H9 (cell line): Measurements from ENCODE around the gene FCMR. TPM values are rescaled to one million over a fixed set of nuclear protein-coding genes. Genes with fewer than 3 reads are reported as not detected.
A peak's percentile ranks its signal among the peaks of the same experiment; 100 is the strongest.

ENCODE experiments used
- DNase-seq: peaks from one replicate; pipeline ENCODE4 v3.0.0-alpha.2; 2017
- H2AFZ ChIP-seq: one replicate; pipeline ENCODE4 v1.6.1; 2013; ENCODE audit warnings: mild to moderate bottlenecking, low read length, control low read depth, moderate library complexity
- H2AK5ac ChIP-seq: 2 replicates; pipeline ENCODE4 v1.6.1; 2013; ENCODE audit warnings: low read length, control low read depth, mixed read lengths; ENCODE audit not compliant: insufficient read length
- H2BK120ac ChIP-seq: one replicate; pipeline ENCODE4 v1.6.1; 2013; ENCODE audit warnings: low read depth, mild to moderate bottlenecking, low read length, control low read depth, inconsistent platforms; ENCODE audit not compliant: poor library complexity, severe bottlenecking
- H2BK12ac ChIP-seq: 2 replicates; pipeline ENCODE4 v1.6.1; 2013; ENCODE audit warnings: low read length, control low read depth, mixed read lengths, low read depth; ENCODE audit not compliant: insufficient read length
- H2BK15ac ChIP-seq: 2 replicates; pipeline ENCODE4 v1.6.1; 2013; ENCODE audit warnings: low read depth, low read length, control low read depth
- H2BK20ac ChIP-seq: one replicate; pipeline ENCODE4 v1.6.1; 2013; ENCODE audit warnings: low read depth, mild to moderate bottlenecking, low read length, control low read depth, inconsistent platforms; ENCODE audit not compliant: poor library complexity, severe bottlenecking
- H2BK5ac ChIP-seq: 2 replicates; pipeline ENCODE4 v1.6.1; 2013; ENCODE audit warnings: low read length, control low read depth, mixed read lengths; ENCODE audit not compliant: insufficient read length
- H3K14ac ChIP-seq: 2 replicates; pipeline ENCODE4 v1.6.1; 2013; ENCODE audit warnings: low read length, control low read depth; ENCODE audit not compliant: insufficient read depth
- H3K18ac ChIP-seq: 2 replicates; pipeline ENCODE4 v1.6.1; 2013; ENCODE audit warnings: low read depth, mild to moderate bottlenecking, mixed read lengths, low read length, control low read depth; ENCODE audit not compliant: insufficient read length
- H3K23ac ChIP-seq: 2 replicates; pipeline ENCODE4 v1.6.1; 2013; ENCODE audit warnings: low read length, control low read depth, mixed read lengths, low read depth; ENCODE audit not compliant: insufficient read length
- H3K23me2 ChIP-seq: 2 replicates; pipeline ENCODE4 v1.6.1; 2013; ENCODE audit warnings: low read depth, mild to moderate bottlenecking, mixed read lengths, low read length, control low read depth; ENCODE audit not compliant: insufficient read length, poor library complexity, severe bottlenecking
- H3K27ac ChIP-seq: 2 replicates; pipeline ENCODE4 v1.5.1; 2013; ENCODE audit warnings: low read length, control low read depth, mixed read lengths, low read depth; ENCODE audit not compliant: insufficient read length
- H3K27me3 ChIP-seq: 2 replicates; pipeline ENCODE4 v1.6.1; 2013; ENCODE audit warnings: low read length, control low read depth, inconsistent platforms; ENCODE audit not compliant: insufficient read depth
- H3K4ac ChIP-seq: 2 replicates; pipeline ENCODE4 v1.6.1; 2013; ENCODE audit warnings: low read depth, mild to moderate bottlenecking, control low read depth, inconsistent platforms, low read length, moderate library complexity
- H3K4me1 ChIP-seq: 2 replicates; pipeline ENCODE4 v1.6.1; 2013; ENCODE audit warnings: low read length, control low read depth, inconsistent platforms; ENCODE audit not compliant: insufficient read depth
- H3K4me2 ChIP-seq: 2 replicates; pipeline ENCODE4 v1.6.1; 2013; ENCODE audit warnings: low read length, control low read depth, mixed read lengths; ENCODE audit not compliant: insufficient read length, insufficient read depth
- H3K56ac ChIP-seq: 2 replicates; pipeline ENCODE4 v1.6.1; 2013; ENCODE audit warnings: low read depth, mild to moderate bottlenecking, mixed read lengths, low read length, control low read depth; ENCODE audit not compliant: insufficient read length
- H3K79me1 ChIP-seq: 2 replicates; pipeline ENCODE4 v1.6.1; 2013; ENCODE audit warnings: low read depth, mild to moderate bottlenecking, moderate library complexity, low read length, control low read depth, inconsistent platforms; ENCODE audit not compliant: insufficient read depth, poor library complexity, severe bottlenecking
- H3K79me2 ChIP-seq: 2 replicates; pipeline ENCODE4 v1.6.1; 2013; ENCODE audit warnings: low read length, control low read depth, inconsistent platforms; ENCODE audit not compliant: insufficient read depth
- H3K9ac ChIP-seq: 2 replicates; pipeline ENCODE4 v1.6.1; 2013; ENCODE audit warnings: low read length, control low read depth, mixed read lengths; ENCODE audit not compliant: insufficient read length; ENCODE audit errors: extremely low read depth
- H3K9me3 ChIP-seq: one replicate; pipeline ENCODE4 v1.6.1; 2013; ENCODE audit warnings: low read depth, low read length, inconsistent platforms; ENCODE audit not compliant: control insufficient read depth
- H3T11ph ChIP-seq: one replicate; pipeline ENCODE4 v1.6.1; 2013; ENCODE audit warnings: mild to moderate bottlenecking, low read length, control low read depth, inconsistent platforms
- H4K20me1 ChIP-seq: one replicate; pipeline ENCODE4 v1.6.1; 2013; ENCODE audit not compliant: control insufficient read depth, insufficient read length, insufficient read depth
- H4K5ac ChIP-seq: 2 replicates; pipeline ENCODE4 v1.6.1; 2013; ENCODE audit warnings: low read depth, mild to moderate bottlenecking, mixed read lengths, low read length, control low read depth; ENCODE audit not compliant: insufficient read length
- H4K8ac ChIP-seq: replicated peaks from 2 replicates; pipeline ENCODE4 v1.6.1; 2013; ENCODE audit warnings: low read length, control low read depth, mixed read lengths, low read depth; ENCODE audit not compliant: insufficient read length
- H4K91ac ChIP-seq: 2 replicates; pipeline ENCODE4 v1.6.1; 2013; ENCODE audit warnings: low read depth, mild to moderate bottlenecking, moderate library complexity, mixed read lengths, low read length, control low read depth; ENCODE audit not compliant: insufficient read length
- H3K27ac Mint-ChIP-seq, 3 experiments: 2 replicates in 2 of 3; 3 replicates in 1 of 3; pipeline ENCODE4 v1.8.0; 2020 to 2021; ENCODE audit warnings: mixed read lengths in 3 of 3, mild to moderate bottlenecking in 1 of 3, moderate library complexity in 1 of 3
- H3K27me3 Mint-ChIP-seq: 2 replicates; pipeline ENCODE4 v1.8.0; 2021; ENCODE audit warnings: low read depth, mild to moderate bottlenecking, moderate library complexity, mixed read lengths
- H3K36me3 Mint-ChIP-seq, 3 experiments: 2 replicates in 2 of 3; 3 replicates in 1 of 3; pipeline ENCODE4 v1.8.0; 2020 to 2021; ENCODE audit warnings: low read depth in 3 of 3, mixed read lengths in 3 of 3; ENCODE audit not compliant: insufficient read depth in 1 of 3
- H3K4me1 Mint-ChIP-seq, 2 experiments: 2 replicates each; pipeline ENCODE4 v1.8.0; 2020; ENCODE audit warnings: mixed read lengths in 2 of 2
- H3K4me3 Mint-ChIP-seq, 2 experiments: 2 replicates in 1 of 2; 3 replicates in 1 of 2; pipeline ENCODE4 v1.8.0; 2020 to 2021; ENCODE audit warnings: mild to moderate bottlenecking in 2 of 2, mixed read lengths in 2 of 2, moderate library complexity in 1 of 2
- H3K9me3 Mint-ChIP-seq, 2 experiments: 2 replicates in 1 of 2; 3 replicates in 1 of 2; pipeline ENCODE4 v1.8.0; 2020; ENCODE audit warnings: mild to moderate bottlenecking in 2 of 2, mixed read lengths in 2 of 2, moderate library complexity in 1 of 2
- WGBS: extraction: QIAGEN DNeasy Blood & Tissue Kit; methylation state at CpG from one replicate; pipeline ENCODE4 v1.1.7; 2013; ENCODE audit warnings: missing lambda C conversion rate, low lambda C conversion rate, mixed read lengths; ENCODE audit not compliant: insufficient read length; ENCODE audit errors: extremely low coverage; 5-methylcytosine and 5-hydroxymethylcytosine counted together
- total RNA-seq: library from RNA; stranded (reverse); gene quantifications from 2 replicates; pipeline ENCODE4 v1.2.1, GENCODE V29; 2021
- TF ChIP-seq, protein P1 (sequence below): fragments of 200-600 bp; sonication (generic); conservative IDR thresholded peaks from 3 replicates; pipeline ENCODE4 v1.8.0; 2021; ENCODE audit warnings: antibody characterized with exemption, mild to moderate bottlenecking

The FCMR gene
- total RNA-seq, 1 experiment from 2014 or later, result not detected

DNA sequence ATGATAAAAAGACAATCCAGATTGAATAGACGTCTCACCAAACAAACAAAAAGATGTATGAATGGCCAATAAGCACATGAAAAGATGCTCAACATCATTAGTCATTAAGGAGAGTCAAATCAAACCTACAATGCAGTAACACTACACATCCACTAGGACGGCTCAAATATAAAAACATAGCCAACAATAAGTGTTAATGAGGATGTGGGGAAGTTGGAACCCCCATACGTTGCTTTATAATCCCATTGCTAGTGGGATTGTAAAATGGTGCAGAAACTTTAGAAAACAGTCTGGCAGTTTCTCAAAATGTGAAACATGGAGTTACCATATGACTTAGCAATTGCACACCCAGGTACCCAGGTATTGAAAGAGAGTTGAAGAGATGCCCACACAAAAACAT is 39.2 kb downstream of the FCMR start:
- Histone ChIP-seq H2BK12ac (no peak overlapping the region), H2BK20ac (no peak overlapping the region), H3K27ac (no peak overlapping the region), H3K56ac (no peak overlapping the region), H3T11ph (no peak overlapping the region), H3K18ac (no peak overlapping the region), H3K79me2 (no peaks in the 10 kb centered on the region), H4K5ac (no peak overlapping the region), H2AK5ac (no peak overlapping the region), H2BK5ac (no peak overlapping the region), H3K9me3 (peaks cover 5% of the 10 kb centered on the region), H3K79me1 (no peaks in the 10 kb centered on the region), H3K14ac (no peak overlapping the region), H2BK120ac (no peak overlapping the region), H3K23me2 (no peaks in the 10 kb centered on the region), H3K4me2 (no peak overlapping the region), H4K8ac (no peak overlapping the region), H3K4ac (no peak overlapping the region), H2BK15ac (no peak overlapping the region), H4K91ac (no peak overlapping the region), H2AFZ (no peak overlapping the region), H3K4me1 (no peaks in the 10 kb centered on the region), H3K23ac (no peak overlapping the region), H4K20me1 (no peaks in the 10 kb centered on the region), H3K27me3 (no peaks in the 10 kb centered on the region), H3K9ac (no peak overlapping the region)
- H3K9me3 Mint-ChIP-seq, result peaks cover 17 to 24% of the 10 kb centered on the region in 2 experiments
- no peaks in the 10 kb centered on the region for H3K4me1 Mint-ChIP-seq
- WGBS, result no CpG with 5 or more reads among the region's 3 CpGs
- peaks cover 5% of the 10 kb centered on the region for H3K27me3 Mint-ChIP-seq
- TF ChIP-seq, protein P1, sequence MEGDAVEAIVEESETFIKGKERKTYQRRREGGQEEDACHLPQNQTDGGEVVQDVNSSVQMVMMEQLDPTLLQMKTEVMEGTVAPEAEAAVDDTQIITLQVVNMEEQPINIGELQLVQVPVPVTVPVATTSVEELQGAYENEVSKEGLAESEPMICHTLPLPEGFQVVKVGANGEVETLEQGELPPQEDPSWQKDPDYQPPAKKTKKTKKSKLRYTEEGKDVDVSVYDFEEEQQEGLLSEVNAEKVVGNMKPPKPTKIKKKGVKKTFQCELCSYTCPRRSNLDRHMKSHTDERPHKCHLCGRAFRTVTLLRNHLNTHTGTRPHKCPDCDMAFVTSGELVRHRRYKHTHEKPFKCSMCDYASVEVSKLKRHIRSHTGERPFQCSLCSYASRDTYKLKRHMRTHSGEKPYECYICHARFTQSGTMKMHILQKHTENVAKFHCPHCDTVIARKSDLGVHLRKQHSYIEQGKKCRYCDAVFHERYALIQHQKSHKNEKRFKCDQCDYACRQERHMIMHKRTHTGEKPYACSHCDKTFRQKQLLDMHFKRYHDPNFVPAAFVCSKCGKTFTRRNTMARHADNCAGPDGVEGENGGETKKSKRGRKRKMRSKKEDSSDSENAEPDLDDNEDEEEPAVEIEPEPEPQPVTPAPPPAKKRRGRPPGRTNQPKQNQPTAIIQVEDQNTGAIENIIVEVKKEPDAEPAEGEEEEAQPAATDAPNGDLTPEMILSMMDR, result peak; percentile 53
- peaks cover 0 to 14% (median 4%) of the 10 kb centered on the region in 3 experiments; a peak in 5 of 7 replicates for H3K36me3 Mint-ChIP-seq
- H3K4me3 Mint-ChIP-seq, result no peak overlapping the region
- no peak overlapping the region for H3K27ac Mint-ChIP-seq
- no peak for DNase-seq
